ENCODE data around the gene DBP.

The DBP gene

DNA sequence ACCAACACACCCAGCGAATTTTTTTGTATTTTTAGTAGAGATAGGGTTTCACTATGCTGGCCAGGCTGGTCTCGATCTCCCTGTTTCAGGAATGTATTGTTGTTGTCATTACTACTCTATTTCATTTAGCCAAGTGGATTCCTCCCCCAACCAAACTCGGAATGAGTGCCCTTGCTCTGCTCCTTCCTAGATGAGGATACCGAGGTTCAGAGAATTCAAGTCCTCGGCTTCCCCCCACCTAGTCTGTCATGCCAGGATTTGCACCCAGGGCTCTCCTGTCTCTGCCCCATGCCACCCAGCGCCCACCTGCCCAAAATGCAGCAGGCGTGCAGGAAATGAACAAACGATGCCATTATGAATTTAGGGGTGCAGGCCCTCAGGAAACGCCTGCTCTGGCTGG lies 34.2 kb downstream of the DBP start:
- no peak for DNase-seq (ENCODE audit: low read depth in 2 of 2)
- no peak overlapping the region for H3K4me3 ChIP-seq (replicated peaks in 1 of 2; ENCODE audit: low read depth in 2 of 2, low read length in 2 of 2)
- TF ChIP-seq, protein P1, sequence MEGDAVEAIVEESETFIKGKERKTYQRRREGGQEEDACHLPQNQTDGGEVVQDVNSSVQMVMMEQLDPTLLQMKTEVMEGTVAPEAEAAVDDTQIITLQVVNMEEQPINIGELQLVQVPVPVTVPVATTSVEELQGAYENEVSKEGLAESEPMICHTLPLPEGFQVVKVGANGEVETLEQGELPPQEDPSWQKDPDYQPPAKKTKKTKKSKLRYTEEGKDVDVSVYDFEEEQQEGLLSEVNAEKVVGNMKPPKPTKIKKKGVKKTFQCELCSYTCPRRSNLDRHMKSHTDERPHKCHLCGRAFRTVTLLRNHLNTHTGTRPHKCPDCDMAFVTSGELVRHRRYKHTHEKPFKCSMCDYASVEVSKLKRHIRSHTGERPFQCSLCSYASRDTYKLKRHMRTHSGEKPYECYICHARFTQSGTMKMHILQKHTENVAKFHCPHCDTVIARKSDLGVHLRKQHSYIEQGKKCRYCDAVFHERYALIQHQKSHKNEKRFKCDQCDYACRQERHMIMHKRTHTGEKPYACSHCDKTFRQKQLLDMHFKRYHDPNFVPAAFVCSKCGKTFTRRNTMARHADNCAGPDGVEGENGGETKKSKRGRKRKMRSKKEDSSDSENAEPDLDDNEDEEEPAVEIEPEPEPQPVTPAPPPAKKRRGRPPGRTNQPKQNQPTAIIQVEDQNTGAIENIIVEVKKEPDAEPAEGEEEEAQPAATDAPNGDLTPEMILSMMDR (IDR thresholded peaks at IDR 0.05; ENCODE audit: low read depth, low read length) = no peak

DNA sequence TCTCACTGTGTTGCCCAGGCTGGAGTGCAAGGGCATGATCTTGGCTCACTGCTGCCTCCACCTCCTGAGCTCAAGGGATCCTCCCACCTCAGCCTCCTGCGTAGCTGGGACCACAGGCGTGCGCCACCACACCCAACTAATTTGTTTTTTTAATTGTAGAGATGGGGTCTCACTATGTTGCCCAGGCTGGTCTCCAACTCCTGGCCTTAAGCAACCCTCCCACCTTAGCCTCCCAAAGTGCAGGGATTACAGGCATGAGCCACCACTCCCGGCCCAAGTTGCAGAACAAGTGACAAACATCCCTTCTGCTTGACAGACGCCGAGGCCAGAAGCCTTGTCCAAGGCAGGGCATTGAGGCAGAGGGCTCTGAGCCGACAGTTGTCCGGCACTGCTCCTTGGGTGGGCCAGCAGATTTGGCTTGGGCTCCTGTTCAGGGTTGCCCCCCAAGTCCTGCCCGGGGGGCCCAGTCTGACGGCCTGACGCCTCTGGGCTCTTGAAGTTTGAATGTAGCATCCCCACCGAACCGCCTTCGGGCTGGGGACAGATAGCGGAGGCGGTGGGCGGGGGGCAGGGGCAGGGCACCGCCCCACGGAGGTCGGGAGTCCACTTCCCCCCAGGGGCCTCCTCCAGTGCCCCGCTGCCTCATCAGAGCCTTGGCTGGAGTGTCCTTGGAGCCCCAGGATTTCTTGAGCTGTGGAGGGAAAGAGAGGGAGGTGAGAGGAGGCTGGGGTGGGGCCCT lies 36.3 kb downstream of the DBP start:
- no peak overlapping the region for H3K4me3 ChIP-seq (replicated peaks in 1 of 2; ENCODE audit: low read depth in 2 of 2, low read length in 2 of 2)
- TF ChIP-seq, protein P1 (IDR thresholded peaks at IDR 0.05; ENCODE audit: low read depth, low read length) = no peak
- no peak for DNase-seq (ENCODE audit: low read depth in 2 of 2)

DNA sequence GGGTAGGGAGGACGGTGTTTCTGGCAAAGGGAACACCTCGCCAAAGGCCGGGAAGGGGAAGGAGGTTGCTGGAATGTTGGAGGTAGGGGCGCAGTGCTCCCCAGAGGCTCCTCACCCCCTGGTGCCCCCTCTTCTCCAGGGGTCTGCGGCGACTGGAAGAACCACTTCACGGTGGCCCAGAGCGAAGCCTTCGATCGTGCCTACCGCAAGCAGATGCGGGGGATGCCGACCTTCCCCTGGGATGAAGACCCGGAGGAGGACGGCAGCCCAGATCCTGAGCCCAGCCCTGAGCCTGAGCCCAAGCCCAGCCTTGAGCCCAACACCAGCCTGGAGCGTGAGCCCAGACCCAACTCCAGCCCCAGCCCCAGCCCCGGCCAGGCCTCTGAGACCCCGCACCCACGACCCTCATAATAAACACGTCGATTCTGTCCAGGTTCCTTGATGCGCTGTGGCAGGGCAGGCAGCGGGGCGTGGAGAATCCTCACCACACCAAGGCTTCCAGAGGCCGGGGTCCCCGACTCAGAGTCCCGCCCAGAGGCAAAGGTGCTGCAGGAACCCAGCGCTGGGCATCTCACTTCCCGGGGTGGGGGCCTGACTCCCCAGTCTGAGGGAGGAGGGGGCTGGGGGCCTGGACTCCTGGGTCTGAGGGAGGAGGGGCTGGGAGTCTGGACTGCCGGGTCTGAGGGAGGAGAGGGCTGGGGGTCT lies 38.0 kb downstream of the DBP start:
- TF ChIP-seq, protein P1 (IDR thresholded peaks at IDR 0.05; ENCODE audit: low read depth, low read length) = no peak
- H3K4me3 ChIP-seq (replicated peaks in 1 of 2; ENCODE audit: low read depth in 2 of 2, low read length in 2 of 2) = no peak overlapping the region
- DNase-seq (ENCODE audit: low read depth in 2 of 2) = no peak

DNA sequence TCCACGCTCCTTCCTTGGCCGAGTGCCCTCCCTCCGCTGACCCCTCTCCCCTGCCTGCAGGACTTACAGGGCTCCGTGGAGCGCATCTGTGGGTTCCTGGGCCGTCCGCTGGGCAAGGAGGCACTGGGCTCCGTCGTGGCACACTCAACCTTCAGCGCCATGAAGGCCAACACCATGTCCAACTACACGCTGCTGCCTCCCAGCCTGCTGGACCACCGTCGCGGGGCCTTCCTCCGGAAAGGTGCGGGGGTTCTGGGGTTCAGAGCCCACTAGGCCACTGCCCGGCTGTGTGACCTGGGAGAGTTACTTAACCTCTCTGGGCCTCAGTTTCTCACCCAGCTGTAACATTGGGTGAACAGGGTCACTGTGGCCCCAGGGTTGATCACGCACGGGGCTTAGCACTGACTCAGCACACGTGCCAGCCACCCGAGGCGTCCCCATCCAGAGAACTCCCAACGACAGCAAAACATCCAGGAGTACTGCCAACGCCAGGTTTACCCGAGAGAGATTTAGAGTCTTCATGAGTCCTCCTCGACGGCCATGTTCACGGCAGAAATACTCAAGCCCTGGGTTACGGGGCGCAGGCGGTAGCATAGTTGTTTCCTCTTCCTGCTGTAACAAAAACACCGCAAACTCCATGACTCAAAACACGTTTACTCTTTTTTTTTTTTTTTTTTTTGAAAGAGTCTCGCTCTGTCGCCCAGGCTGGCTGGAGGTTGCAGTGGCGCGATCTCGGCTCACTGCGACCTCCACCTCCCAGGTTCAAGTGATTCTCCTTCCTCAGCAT lies 40.3 kb downstream of the DBP start:
- no peak overlapping the region for H3K4me3 ChIP-seq (replicated peaks in 1 of 2; ENCODE audit: low read depth in 2 of 2, low read length in 2 of 2)
- no peak for DNase-seq (ENCODE audit: low read depth in 2 of 2)
- TF ChIP-seq, protein P1 (IDR thresholded peaks at IDR 0.05; ENCODE audit: low read depth, low read length) = no peak

DNA sequence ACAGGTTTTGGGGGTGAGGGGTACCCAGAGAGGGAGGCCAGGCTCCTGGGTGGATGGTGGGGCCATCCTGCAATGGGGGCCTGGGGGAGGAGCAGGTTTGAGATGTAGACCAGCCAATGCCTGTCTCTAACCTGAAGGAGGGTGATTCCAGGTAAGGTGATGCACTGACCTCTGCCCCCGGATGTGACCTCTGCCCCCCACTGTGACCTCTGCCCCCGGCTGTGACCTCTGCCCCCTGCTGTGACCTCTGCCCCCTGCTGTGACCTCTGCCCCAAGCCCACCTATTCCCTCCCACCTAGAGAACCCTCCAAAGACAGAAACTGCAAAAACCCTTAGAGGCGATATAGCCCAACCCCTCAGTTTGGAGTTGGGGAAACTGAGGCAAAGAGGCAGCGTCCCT lies 40.9 kb downstream of the DBP start:
- DNase-seq (ENCODE audit: low read depth in 2 of 2) = no peak
- no peak overlapping the region for H3K4me3 ChIP-seq (replicated peaks in 1 of 2; ENCODE audit: low read depth in 2 of 2, low read length in 2 of 2)
- TF ChIP-seq, protein P1 (IDR thresholded peaks at IDR 0.05; ENCODE audit: low read depth, low read length) = no peak

DNA sequence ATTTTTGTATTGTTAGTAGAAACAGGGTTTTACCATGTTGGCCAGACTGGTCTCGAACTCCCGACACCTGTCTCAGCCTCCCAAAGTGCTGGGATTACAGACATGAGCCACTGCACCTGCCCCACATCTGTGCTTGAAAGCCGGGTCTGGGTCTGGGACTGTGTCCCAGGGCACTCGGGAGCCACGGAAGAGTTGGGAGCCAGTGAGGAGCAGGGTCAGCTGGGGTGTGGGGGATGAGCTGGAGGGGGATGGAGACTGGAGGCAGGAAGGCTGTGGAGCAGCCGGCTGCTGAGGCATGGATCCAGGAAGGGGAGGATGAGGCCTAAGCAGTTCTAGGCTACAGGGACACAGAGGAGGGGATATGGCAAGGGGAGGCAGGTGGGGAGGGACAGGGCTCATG lies 41.3 kb downstream of the DBP start:
- no peak for DNase-seq (ENCODE audit: low read depth in 2 of 2)
- TF ChIP-seq, protein P1 (IDR thresholded peaks at IDR 0.05; ENCODE audit: low read depth, low read length) = no peak
- H3K4me3 ChIP-seq (replicated peaks in 1 of 2; ENCODE audit: low read depth in 2 of 2, low read length in 2 of 2) = no peak overlapping the region

Data from cardiac fibroblast (primary cell).